Psoas muscle (tissue), 8 donors: Measurements from ENCODE around the gene ZNF277. TPM values are rescaled to one million over a fixed set of nuclear protein-coding genes. Genes with fewer than 3 reads are reported as not detected.

Experiments
- ATAC-seq, 4 donors: fragments of 200-7000 bp; cut with Tn5 transposase; one replicate each; pipeline ENCODE4 v1.9.1; 2020; ENCODE audit warnings: moderate library complexity in 3 of 4, mild to moderate bottlenecking in 2 of 4
- DNase-seq, 2 donors: peaks; one replicate each; pipeline ENCODE4 v3.0.0-alpha.2; 2020
- H3K27ac ChIP-seq: fragments of 200-600 bp; one replicate; pipeline ENCODE4 v1.8.0; 2022
- H3K27me3 ChIP-seq, 3 donors: fragments of 200-600 bp in 1 of 3; one replicate each; pipeline versions ENCODE4 v1.6.1 to v1.8.0; 2013 to 2022; ENCODE audit warnings: low read length in 2 of 3, mild to moderate bottlenecking in 2 of 3, moderate library complexity in 1 of 3; ENCODE audit not compliant: insufficient read depth in 3 of 3
- H3K36me3 ChIP-seq, 2 donors: fragments of 200-600 bp in 1 of 2; one replicate each; pipeline versions ENCODE4 v1.6.1 to v1.8.0; 2013 to 2022; ENCODE audit warnings: low read depth in 1 of 2, mild to moderate bottlenecking in 1 of 2, moderate library complexity in 1 of 2; ENCODE audit not compliant: insufficient read depth in 1 of 2
- H3K4me1 ChIP-seq: fragments of 200-600 bp; one replicate; pipeline ENCODE4 v1.8.0; 2022
- H3K4me3 ChIP-seq: fragments of 200-600 bp; one replicate; pipeline ENCODE4 v1.8.0; 2022; ENCODE audit warnings: mild to moderate bottlenecking
- H3K9me3 ChIP-seq: fragments of 200-600 bp; one replicate; pipeline ENCODE4 v1.8.0; 2022
- CTCF ChIP-seq: fragments of 200-600 bp; IDR thresholded peaks from one replicate; pipeline ENCODE4 v1.8.0; 2022; ENCODE audit warnings: antibody characterized with exemption
- WGBS, 3 donors: extraction: QIAGEN DNeasy Blood & Tissue Kit; methylation state at CpG; one replicate each; pipeline versions ENCODE4 v1.1.6 to v1.1.7; 2013; 5-methylcytosine and 5-hydroxymethylcytosine counted together
- intact Hi-C, 2 donors: fragments of 100-400 bp; cut with DNase I; formaldehyde crosslinking; loops; one replicate each; pipeline versions ENCODE4 v1.11.0 to v1.14.2; 2022
- polyA plus RNA-seq, 3 donors: library from polyadenylated mRNA; stranded (reverse); fragments of 200-250 nt; gene quantifications; one replicate each; pipeline ENCODE4 v1.2.3, GENCODE V29; 2013
- total RNA-seq, 4 donors: library from RNA; stranded (reverse); fragmentation: NEBNext Ultra II Directional in 2 of 4; extraction: Animal tissue kit (Norgen Biotek cat#: 25700) in 2 of 4; gene quantifications; one replicate each; pipeline versions ENCODE4 v1.2.1 to v1.2.4, GENCODE V29; 2021 to 2023
- donor health status: healthy with polysubstance abuse.
- donor health status: DM: no; HTN: no; CAD: no; lungs with moderate emphysema.
- donor health status: Bipolar disorder and iron deficiency.
- donor health status: healthy.
- donor health status: DM: yes; HTN: yes; CAD: no.
- donor health status: DM: no; HTN: no; CAD: no.
- donor health status: DM: no; HTN: no; CAD: no.
- donor health status: DM: yes; HTN: yes; CAD: no.

The ZNF277 gene
- total and polyA plus RNA-seq, 7 donors = 6.9 to 16.7 (median 11.6) TPM

- no peaks in the 10 kb centered on the region for H3K9me3 ChIP-seq
- no peaks in the 10 kb centered on the region for H3K27me3 ChIP-seq
- no peak for ATAC-seq
- no peaks in the 10 kb centered on the region for H3K36me3 ChIP-seq
- DNase-seq = no peak
- H3K27ac ChIP-seq = no peak overlapping the region
- TF ChIP-seq CTCF = no peak
- 73 to 82% (median 76%) methylated on average over 5 of the region's 5 CpGs for WGBS, 3 donors
- no peak overlapping the region for H3K4me3 ChIP-seq
- intact Hi-C loops = no loop called here
- H3K4me1 ChIP-seq = peaks cover 14% of the 10 kb centered on the region
Measured at GRCh38 chr7:112195717-112196116, 10.8 kb upstream of the ZNF277 start.

- no peak for DNase-seq
- Histone ChIP-seq H3K27me3 (no peaks in the 10 kb centered on the region), H3K36me3 (no peaks in the 10 kb centered on the region), H3K27ac (no peak overlapping the region), H3K4me1 (peaks cover 14% of the 10 kb centered on the region), H3K9me3 (no peaks in the 10 kb centered on the region), H3K4me3 (no peak overlapping the region)
- TF ChIP-seq CTCF = no peak
- no peak for ATAC-seq
- intact Hi-C loops = no loop called here
- WGBS, 3 donors = 75 to 78% (median 77%) methylated on average over 6 of the region's 6 CpGs
Measured at GRCh38 chr7:112197322-112197721, 9.2 kb upstream of the ZNF277 start.

- ATAC-seq = peak in 2 of 4 donors; percentile 50 to 52
- intact Hi-C loops = no loop called here
- WGBS, 3 donors = 75 to 91% (median 77%) methylated on average over 2 of the region's 2 CpGs
- peaks cover 20% of the 10 kb centered on the region for H3K4me1 ChIP-seq
- no peak for TF ChIP-seq CTCF
- H3K27ac ChIP-seq = no peak overlapping the region
- H3K36me3 ChIP-seq = no peaks in the 10 kb centered on the region
- H3K4me3 ChIP-seq = no peak overlapping the region
- no peak for DNase-seq
- H3K9me3 ChIP-seq = no peaks in the 10 kb centered on the region
- no peaks in the 10 kb centered on the region for H3K27me3 ChIP-seq
Measured at GRCh38 chr7:112199035-112199655, 7.3 kb upstream of the ZNF277 start.

- TF ChIP-seq CTCF = no peak
- H3K4me1 ChIP-seq = peaks cover 20% of the 10 kb centered on the region
- H3K9me3 ChIP-seq = no peaks in the 10 kb centered on the region
- DNase-seq (no peak), ATAC-seq (no peak)
- no peak overlapping the region for H3K4me3 ChIP-seq
- no peaks in the 10 kb centered on the region for H3K36me3 ChIP-seq
- 94 to 100% (median 98%) methylated on average over 1 of the region's 1 CpG for WGBS, 3 donors
- H3K27me3 ChIP-seq = no peaks in the 10 kb centered on the region
- intact Hi-C loops = loop anchor here in 1 of 2 donors (10.0 kb wide), 3 partner anchors 115 to 285 kb away; partner anchors contain the start of gene LSMEM1
- no peak overlapping the region for H3K27ac ChIP-seq
Measured at GRCh38 chr7:112199672-112200071, 6.8 kb upstream of the ZNF277 start.

GRCh38 chr7:112201411-112201810, 5.1 kb upstream of the ZNF277 start:
- ATAC-seq (no peak), DNase-seq (no peak)
- H3K4me3 ChIP-seq = no peak overlapping the region
- H3K4me1 ChIP-seq = peaks cover 20% of the 10 kb centered on the region
- intact Hi-C loops = loop anchor here in 1 of 2 donors (10.0 kb wide), 3 partner anchors 117 to 283 kb away; partner anchors contain the start of gene LSMEM1
- H3K27ac ChIP-seq = no peak overlapping the region
- no peaks in the 10 kb centered on the region for H3K9me3 ChIP-seq
- TF ChIP-seq CTCF = no peak
- 71 to 76% (median 75%) methylated on average over 6 of the region's 6 CpGs for whole genome bisulfite sequencing, 3 donors
- H3K27me3 ChIP-seq = no peaks in the 10 kb centered on the region
- H3K36me3 ChIP-seq = no peaks in the 10 kb centered on the region
